Right renal cortex interstitium (tissue), 3 donors: ENCODE data around the gene KLHL22. TPM values are rescaled to one million over a fixed set of nuclear protein-coding genes. Genes with fewer than 3 reads are reported as not detected.

Source experiments
- DNase-seq, 3 donors: peaks; one replicate each; pipeline ENCODE4 v3.0.0-alpha.2; 2013; ENCODE audit warnings: low read depth in 3 of 3, low spot score in 2 of 3
- polyA plus RNA-seq, 3 donors: library from polyadenylated mRNA; unstranded; fragments of 120-200 nt; gene quantifications; one replicate each; pipeline ENCODE4 v1.2.1, GENCODE V29; 2013; ENCODE audit not compliant: insufficient read length in 3 of 3

Gene KLHL22
- polyA plus RNA-seq, 3 donors, result 26.9 to 28.0 (median 27.4) TPM

DNA sequence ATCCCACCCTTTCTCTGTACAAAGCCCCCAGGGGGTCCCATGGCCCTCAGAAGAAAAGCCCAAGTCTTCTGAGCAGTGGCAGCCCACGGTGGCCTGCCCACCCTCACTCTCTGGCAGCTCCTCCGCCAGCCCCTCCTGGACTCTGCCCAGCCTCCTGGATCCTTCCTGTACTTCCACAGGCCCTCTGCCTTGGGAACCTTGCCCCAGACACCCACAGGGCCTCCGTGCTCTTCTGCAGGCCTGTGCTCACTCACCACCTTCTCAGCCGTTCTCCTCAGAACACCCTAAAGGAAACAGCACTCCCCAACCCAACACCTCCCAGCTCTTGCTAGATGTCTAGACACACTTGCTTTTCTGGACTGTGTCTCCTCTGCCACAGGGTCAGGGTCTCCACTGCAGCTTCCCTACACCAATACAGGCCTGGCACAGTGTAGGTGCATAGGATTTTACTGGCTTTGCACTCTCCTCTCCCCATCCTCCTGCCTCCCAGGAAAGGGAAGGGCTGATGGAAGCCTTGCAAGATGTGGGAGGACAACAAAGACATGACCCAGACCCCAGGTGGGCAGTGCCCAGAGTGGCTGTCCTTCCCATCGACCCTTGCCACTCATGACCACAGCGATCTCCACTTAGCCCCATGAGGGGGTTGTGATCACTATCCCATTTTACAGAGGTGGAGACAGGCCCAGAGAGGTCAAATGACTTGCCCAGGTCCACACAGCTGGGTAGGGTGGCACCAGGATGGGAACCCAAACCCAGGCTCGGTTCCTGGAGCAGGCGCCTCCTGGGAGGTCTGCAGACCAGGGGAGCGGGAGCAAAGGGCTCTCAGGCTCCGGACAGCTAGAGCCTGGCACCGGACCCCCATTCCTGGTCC lies 59.9 kb downstream of the KLHL22 start:
- DNase-seq, result no peak

DNA sequence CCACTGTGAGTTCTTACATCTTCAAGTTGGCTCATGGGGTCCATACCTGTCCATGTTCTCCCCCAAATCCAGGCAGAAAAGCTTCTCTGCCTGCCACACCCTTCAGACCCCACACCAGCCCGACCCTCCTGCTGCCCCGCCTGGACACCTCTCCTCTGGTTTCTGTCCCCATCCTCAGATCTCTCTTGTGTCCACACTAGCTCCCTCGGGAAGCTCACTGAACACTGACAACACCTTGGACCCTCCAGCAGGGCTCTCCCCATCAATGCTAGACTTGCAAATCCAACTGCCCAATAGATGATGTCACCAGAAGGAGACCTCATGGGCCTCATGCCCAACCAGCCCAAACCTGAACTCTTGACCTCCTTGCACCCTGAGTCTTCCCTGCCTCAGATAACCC lies 60.8 kb downstream of the KLHL22 start:
- DNase-seq, result no peak

DNA sequence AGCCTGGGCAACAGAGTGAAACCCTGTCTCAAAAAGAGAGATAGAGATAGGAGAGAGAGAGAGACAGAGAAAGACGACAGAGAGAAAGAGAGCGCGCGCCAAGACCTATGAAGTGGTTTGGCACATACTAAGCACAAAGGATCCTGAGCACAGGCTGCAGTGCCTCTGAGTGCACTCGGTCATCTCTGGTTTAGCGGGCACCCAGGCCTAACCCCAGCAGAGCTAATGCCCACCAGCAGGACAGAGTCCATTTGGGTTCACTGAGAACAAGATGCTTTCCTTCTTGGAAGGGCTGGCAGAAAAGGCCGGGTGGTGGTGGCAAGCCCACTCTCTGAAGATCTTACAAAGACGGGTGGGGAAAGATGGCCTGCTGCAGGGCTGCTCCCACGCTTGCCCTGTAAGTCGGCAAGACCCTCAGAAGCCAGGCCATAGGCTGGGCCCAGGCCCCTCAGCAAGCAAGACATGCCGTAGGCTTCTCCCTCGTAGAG lies 61.3 kb downstream of the KLHL22 start:
- DNase-seq, result no peak

DNA sequence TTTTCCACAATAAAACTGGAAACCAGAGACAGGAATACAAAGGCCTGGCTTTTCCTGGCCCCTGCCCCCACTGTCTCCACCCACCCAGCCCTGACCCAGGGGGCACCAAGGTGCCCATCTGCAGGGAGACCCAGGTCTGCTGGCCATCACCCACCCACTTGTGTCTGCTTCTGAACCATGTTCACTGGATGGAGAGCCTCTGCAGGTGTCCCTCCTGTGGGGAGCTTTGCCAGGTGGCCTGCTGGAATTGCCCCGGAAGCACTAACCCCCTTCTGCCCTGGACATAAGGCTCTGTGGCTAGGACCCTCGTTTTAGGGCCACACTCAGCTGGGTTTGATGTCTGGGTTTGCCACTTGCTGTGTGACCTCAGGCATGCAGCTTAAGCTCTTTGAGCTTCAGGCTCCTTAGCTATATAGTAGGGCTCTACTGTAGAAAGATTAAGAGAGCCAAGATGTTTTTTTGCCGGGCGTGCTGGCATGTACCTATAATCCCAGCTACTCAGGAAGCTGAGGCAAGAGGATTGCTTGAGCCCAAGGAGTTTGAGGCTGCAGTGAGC lies 61.8 kb downstream of the KLHL22 start:
- DNase-seq, result no peak

DNA sequence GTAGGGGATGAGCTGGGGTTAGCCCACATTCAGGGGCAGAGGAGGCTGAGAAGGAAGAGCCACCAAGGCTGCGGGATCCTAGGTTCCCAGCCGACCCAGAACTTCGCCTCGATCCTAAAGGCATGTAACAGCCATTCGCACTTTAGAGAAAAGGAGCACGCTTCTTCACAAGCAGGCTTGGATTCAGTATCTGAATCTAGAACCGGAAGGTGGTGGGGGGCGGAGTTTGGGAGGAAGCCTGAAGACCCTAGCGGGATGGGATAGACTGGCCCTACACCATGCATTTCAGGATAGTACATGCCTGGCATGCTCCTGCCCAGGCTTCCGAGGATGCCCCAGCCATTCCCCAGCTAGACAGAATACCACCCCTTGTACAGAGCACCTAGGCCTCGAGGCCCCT lies 62.4 kb downstream of the KLHL22 start:
- DNase-seq, result no peak

DNA sequence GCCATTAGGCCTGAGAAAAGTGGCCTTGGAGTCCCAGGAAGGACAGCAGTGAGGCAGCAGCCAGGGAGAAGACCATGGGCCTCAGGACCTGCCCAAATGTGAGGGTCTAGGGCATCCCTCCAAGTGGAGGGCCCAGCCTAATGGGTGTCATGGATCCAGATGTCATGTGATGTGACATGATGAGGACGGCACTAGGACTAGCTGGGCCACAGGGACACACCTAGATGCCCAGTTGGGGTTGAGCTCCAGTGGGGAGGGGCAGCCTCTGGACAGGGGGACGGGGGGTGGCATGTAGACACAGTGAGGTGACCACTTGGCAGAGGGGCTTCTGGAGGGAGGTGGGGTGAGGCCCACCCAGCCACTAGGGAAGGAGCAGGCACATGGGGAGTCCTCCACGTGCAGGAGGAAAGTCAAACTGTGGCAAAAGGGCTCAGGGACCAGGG lies 63.3 kb downstream of the KLHL22 start:
- no peak for DNase-seq

DNA sequence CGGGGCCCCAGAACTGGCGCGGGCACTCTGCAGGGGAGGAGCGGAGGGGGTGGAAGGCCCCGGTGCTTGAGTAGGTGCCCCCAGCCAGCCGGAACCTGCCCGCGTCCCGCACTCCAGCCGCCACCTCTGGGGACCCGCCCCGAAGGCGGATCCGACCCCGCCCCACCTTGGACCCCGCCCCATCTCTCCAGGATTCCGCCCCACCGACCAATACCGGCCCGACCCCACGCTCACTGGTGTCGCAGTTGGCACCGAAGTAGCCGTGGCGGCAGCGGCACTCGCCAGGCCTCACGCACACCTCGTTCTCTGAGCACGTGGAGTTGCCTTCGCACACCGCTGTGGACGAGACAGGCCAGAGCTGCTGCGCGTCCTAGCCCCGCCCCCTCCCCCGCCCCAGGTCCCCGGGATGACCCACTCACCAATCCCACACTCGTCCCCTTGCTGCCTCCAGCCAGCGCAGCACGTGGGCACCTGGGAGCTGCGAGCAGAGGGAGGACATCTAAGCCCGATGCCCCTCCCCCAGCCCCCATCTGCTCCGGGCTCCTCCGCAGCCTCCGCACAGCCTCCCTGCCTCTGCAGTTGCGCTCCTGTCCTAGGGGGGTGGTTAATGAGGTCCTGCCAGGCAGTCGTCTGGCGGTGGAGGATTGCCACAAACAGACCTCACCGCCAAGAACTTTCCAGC lies 63.9 kb downstream of the KLHL22 start:
- no peak for DNase-seq

DNA sequence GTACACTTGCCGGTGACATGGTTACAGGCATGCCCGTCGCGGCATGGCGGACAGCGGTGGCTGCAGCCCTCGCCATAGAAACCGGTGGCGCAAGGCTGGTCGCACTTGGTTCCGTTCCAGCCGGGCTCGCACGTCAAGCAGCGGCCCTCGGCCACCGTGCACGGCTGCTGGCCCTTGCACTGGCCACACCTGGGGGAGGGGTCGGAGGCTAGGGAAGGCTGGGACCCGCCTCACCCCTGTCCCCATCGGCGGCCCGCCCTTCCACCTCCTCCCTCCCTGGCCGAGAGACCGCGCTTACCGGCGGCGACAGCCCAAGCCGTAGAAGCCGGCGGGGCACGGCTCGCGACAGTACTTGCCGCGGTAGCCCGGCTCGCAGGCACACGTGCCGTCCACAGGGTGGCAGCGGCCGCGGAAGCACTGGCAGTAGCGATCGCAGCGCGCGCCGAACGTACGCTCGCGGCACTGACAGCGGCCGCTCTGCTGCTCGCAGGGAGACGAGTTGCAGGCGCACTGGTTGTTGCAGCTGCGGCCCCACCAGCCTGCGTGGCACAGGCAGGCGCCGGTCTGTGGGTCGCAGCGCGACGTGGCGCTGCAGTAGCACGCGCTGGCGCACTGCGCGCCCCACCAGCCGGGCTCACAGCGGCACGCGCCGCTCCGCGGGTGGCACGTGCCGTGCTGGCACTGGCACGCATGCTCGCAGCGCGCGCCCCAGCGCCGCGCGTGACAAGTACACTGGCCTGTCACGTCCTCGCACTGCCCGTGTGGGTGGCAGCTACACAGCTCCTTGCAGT lies 64.7 kb downstream of the KLHL22 start:
- DNase-seq, result no peak

DNA sequence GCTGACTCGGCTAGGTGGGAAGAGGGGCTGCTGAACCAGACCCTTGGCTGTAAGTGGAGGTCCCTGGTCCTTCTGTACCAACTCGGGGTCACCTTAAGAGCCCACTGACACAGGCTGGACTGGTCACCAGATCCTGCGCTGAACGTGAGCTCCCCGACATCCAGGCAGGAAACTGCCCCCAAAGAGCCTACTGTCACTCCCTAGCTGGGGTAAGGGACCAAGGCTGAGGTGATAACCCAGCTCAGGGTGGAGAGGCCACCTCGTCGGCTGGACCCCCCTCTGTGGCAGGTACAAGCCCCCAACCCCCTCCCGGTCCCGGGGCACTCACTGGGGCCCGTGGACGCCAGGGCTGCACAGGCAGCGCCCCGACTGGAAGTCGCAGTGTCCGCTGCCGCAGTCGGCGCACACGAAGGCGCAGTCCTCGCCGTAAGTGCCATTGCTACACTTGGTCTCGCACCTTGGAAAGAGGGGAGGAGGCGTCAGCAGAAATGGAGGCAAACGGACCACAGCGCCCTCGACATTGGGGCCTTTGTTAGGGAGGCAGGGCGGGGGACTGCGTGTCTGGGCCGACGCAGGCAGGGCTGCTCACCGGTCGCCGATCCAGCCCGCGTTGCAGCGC lies 65.4 kb downstream of the KLHL22 start:
- DNase-seq, result no peak

DNA sequence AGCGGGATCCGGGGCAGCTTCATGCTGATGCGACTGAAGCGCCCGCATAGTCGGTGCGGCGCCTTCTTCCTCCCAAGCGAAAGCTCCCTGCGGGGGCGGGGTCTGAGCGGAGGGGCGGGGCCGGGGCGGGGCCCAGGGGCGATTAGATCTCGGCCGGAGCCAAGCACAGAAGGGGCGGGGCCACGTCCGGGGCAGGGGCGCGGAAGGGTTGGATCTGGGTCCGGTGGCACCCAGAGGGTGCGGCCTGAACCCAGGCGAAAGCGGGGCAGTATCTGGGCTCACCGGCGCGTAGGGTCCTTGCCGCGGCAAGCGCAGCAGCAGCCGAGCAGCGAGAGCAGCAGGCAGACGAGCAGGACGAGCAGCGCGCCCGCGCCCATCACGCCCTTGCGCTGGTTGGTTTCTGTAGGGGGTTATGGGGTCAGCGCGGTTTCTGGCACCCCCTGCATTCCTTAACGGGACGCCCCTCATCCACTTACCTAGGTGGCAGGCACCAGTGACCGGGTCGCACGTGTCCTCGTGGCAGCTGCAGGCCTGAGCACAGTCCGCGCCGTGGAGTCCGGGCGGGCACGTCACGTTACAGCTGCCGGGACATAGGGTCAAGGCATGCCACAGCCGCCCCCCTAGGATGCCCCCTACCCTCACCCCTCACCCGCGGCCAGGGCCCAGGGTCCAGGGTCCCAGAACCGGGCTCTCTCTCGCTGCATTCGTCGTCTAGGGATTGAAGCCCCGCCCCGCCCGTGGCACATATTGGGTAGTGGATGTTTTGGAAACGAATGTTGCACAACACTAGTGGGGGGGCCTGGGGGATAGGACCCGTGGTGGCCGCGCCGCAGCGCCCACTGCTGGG lies 66.1 kb downstream of the KLHL22 start:
- DNase-seq, result no peak

DNA sequence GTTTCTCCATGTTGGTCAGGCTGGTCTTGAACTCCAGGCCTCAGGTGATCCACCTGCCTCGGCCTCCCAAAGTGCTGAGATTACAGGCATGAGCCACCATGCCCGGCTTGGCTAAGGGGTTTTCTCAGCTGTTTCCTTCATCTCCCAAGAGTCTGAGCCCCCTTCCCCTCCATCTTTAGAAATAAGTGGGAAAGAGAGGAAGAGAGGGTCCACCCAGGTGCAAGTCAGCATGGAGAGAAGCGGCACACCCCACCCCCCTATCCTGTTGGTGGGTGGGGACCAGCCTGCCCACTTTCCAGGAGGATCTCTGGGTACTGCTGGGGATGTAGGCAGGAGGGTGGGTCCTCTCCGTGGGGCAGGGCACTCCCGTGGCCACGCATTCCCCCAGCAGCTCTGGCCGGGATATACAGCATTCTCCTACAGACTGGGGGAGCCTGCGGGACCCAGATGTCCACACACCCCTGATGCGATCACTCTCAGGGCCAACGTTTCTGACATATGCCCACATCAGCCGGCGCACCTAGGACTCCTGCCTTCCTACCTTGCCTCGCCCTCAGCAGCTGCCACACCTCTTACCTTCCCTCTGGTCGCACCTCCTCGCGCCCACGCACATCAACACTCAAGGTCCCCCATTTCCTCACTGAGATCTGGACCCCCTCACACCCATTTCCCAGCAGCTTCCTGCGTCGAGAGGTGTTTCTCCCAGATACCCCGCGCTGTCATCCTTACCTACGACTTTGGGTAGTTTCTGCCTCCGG lies 66.9 kb downstream of the KLHL22 start:
- DNase-seq, result no peak

DNA sequence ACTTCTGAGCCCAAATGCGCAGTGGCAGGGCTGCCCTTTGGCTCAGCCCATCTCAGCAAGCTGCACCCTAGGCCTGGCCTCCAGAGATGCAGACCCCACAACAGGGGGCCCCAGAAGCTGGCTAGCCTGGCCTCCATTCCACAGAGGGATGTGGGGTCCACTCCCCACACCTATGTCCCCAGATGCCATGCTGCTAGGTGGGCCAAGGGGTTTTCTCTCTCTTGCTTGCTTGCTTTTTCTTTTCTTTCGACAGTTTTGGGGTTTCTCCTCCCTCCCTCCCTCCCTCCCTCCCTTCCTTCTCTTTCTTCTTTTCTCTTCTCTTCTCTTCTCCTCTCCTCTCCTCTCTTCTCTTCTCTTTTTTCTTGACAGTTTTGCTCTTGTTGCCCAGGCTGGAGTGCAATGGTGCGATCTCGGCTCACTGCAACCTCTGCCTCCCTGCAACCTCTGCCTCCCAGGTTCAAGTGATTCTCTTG lies 67.6 kb downstream of the KLHL22 start:
- DNase-seq, result no peak

DNA sequence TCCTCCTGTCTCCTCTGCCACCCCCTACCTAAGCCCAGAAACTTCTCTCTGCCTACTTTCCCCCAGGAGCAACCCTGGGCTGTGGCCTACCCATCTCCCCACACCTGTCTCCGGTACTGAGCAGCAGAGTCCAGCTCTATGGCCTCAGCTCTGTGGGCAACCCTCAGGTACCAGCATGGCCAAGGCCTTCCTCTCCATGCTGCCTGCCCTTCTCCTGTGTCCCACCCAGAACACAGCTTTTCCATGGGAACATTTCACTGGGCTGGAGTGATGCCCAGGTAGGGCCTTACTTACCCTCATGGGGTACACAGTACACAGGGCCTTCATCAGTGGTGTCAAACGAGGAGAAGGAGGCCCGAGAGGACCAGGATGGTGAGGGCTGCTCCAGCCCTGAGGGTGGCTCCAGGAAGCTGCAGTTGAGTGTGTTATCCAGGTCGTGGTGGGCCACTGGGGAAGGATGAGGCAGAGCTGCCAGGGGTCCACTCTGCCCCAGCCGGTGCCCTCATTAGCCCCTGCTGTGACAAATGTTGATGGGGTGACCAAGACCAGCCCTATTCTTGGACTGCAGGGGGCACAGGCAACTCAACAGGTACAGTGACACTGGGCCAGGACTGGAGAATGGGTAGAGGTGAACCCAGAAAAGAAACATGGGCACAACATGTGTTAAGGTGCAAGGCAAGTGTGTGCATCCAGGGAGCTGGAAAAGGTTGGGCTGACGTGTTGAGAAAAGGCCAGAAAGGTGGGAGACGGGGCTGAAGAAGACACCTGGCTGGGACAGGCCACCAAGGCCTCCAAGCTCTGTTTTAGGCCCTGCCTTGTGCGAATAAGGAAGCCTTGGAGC lies 68.3 kb downstream of the KLHL22 start:
- DNase-seq, result no peak

DNA sequence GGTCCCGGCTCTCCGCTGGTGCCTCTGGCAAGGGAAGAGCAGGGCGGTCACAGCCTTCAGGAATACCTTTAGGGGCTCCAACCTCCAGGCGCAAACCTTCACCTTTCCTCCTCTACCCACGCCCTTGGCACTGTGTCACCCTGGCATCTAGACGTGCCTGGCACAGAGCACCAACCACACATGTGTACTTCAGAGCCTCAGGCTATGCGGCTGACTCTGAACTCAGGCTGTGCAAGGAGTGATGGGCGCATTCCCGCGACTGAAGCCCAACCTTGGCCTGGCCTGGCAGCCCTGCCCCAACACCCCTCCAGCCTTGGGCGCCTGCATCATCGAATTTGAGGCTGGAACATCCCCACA lies 69.4 kb downstream of the KLHL22 start:
- no peak for DNase-seq

DNA sequence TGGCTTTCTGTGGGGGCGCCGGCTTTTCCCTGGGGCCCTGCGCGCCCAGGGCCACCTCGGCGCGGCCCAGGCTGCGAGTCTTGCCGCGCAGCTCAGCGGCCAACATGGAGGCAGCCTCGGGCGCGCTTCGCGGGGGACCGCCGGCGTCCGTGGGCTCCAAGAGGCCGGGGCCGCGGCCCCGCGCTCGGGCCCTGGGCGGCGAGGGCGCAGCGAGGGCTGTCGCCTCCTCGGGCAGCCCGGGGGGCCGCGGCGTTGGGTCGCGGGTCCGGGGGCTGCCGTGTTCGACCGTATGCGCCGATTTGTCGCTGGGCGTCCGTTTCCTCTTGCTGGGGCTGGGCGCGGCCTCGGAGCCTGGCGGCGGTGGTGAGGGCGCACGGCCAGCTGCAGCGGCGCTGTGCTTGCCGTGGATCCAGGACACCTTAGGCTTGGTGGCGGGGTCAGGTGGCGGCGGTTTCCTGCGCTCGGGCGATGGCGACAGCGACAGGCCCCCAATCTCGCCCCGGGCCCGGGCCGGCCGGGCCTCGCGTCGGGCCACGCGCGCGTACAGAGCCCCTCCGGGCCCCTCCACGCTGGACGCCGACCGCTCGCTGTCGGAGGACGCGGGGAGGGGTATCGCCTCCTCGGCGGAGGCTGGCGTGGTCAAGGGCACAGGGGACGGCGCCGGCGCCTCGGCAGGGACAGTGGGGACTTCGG lies 69.9 kb downstream of the KLHL22 start:
- no peak for DNase-seq

DNA sequence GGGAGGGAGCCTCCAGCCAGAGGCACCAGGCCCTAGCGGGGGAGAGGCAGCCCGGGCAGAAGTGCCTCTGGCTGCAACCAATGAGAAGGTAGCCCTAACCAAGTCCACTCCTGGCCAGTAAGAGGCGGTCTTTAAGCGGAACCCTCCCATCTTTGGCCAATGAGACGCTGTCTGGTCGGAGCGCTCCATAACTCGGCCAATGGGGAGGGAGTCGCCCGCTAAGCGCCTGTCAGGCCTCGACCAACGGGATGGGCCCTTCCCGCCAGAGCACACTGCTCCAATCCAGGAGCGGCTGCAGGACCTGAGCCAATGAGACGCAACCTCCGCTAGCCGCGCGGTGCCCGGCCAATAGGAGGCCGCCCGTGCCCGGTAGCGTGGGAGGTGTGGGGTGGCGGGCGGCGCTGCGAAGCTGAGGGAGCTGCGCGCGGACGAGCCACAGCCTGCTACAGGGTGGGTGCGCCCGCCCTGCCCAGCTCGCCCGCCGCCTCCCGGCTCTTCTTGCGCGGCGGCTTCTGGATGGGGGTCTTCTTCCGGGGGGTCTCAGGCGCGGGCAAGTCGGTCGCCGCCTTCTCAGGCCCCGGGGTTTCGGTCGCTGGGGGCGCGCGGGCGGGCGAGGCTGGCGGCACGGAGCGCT lies 70.5 kb downstream of the KLHL22 start:
- DNase-seq, result no peak

DNA sequence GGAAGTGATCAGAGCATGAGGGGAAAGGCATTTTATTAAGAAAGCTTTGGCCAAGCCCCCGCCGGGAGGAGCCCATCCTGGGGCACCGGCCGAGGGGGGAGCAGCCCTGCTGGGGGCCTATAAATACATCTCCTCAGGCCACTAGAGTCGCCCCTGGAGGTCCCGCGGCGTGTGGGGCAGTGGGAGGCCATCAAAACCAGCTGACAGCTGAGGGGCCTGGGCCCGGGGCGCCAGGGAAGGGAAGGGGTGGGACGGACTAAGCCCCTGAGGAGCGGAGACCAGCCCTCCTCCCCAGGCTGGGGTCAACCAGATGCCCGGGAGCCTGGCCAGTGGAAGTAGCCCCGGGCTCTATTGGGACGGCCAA lies 71.0 kb downstream of the KLHL22 start:
- no peak for DNase-seq
